Measurements from ENCODE around the gene PIGN.

The PIGN gene

DNA sequence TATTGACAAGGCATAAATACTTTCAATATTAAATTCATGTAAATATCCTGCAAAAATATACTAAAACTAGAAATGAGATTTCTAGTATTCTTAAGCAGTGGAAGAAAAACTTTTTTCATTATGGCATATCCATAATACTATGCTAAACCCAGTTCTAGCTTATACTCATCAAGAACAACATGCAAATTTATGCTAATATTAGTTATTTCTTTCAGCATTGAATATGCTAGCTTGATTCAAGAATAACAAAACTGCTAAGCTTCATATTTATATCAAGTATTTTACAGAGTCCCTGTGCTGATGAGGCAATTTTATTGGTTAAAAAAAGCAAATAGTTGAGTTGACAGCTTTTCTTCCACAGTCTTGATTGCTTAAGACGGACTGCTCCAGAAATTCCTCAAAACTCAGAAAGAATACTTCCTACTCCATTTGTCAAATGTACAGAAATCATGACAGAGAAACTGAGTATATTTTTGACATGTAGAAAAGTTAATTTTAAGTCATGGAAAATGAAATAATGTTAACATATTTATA is 105.0 kb downstream of the PIGN start:
- no peak for DNase-seq (ENCODE audit: low read depth)
- no peak overlapping the region for H3K4me3 ChIP-seq (ENCODE audit: low read length)
- no peak for TF ChIP-seq CTCF (conservative IDR thresholded peaks at IDR 0.05; ENCODE audit: low read length)

DNA sequence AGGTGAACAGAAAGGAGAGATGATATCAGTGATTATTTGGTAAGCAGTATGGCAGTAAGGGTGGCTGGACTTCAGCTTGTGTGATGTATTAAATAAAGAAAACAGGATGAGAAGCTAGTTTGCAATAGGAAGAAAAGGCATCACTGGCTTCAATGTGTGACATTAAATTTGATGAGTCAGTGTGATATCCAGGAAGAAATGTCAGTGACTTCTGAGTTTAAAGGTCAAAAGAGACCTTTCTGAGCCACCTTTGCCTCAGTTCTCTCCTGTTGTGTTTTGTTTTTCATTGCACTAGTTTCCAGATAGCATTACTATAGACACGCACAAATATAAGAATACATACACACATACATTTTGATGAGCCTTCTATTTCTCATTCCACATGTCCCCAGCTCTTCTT is 105.6 kb downstream of the PIGN start:
- DNase-seq (ENCODE audit: low read depth) = no peak
- no peak for TF ChIP-seq CTCF (conservative IDR thresholded peaks at IDR 0.05; ENCODE audit: low read length)
- no peak overlapping the region for H3K4me3 ChIP-seq (ENCODE audit: low read length)

DNA sequence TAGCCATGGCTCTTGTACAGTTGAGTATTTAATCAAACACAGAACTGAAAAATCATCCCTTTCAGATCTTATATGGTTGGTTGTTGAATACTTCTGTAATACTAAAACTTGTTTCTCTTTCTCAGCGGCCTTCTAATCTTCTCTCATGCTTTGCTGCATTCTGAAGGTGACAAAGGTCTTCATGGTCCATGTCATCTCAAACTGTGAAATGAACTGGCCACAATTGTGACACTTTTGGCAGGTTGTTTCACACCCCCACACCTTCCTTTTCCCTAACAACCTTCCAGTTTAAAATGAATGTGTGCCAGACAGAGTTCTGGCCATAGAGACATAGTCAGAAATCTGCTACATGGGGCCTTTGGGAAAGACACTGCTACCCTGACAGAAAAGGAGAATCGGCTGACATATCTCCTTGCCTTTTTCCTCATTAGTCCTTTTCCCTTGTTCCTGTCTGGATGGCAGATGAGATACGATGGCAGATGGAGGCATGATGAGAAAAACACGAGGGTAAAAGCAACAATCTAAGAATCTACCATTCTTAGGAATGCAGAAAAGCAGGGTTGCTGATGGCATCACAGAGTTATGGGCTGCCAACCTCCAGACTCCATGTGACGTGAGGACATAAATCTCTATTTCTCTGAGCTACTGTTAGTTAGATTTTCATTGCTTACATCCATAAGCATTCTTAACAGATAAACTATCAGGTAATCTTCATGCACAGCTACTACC is 106.5 kb downstream of the PIGN start:
- DNase-seq (ENCODE audit: low read depth) = peak; percentile 1
- TF ChIP-seq CTCF (conservative IDR thresholded peaks at IDR 0.05; ENCODE audit: low read length) = no peak

GRCh38 chr18:62073461-62074281 is 113.2 kb downstream of the PIGN start:
- no peak for TF ChIP-seq CTCF (conservative IDR thresholded peaks at IDR 0.05; ENCODE audit: low read length)
- no peak overlapping the region for H3K4me3 ChIP-seq (ENCODE audit: low read length)
- no peak for DNase-seq (ENCODE audit: low read depth)

More for the DNA sequence above, 106.5 kb downstream of the PIGN start:
- H3K4me3 ChIP-seq (ENCODE audit: low read length) = no peak overlapping the region

GRCh38 chr18:62072370-62072769 is 114.5 kb downstream of the PIGN start:
- no peak overlapping the region for H3K4me3 ChIP-seq (ENCODE audit: low read length)
- no peak for TF ChIP-seq CTCF (conservative IDR thresholded peaks at IDR 0.05; ENCODE audit: low read length)
- no peak for DNase-seq (ENCODE audit: low read depth)

DNA sequence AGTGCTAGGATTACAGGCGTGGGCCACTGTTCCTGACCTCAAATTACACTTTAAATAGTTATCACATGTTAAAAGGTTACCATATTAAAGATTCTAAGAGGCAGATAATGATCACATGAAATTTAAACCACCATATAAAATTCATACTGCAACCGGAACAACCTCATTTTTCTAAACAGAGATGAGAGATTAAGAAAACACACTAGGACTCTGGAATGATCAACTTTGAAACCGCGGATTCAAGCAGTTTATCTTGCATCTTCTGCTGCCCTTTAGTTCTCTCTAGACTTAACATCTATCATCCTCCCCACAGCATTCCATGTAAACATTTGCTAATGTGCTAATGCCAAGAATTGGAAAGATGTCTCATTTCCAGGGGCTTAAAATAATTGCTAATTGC is 115.8 kb downstream of the PIGN start:
- no peak for TF ChIP-seq CTCF (conservative IDR thresholded peaks at IDR 0.05; ENCODE audit: low read length)
- H3K4me3 ChIP-seq (ENCODE audit: low read length) = no peak overlapping the region
- DNase-seq (ENCODE audit: low read depth) = no peak

All from AG10803 (cell line).